K562 (cell line): Measurements from ENCODE around the gene THOC1. TPM values are rescaled to one million over a fixed set of nuclear protein-coding genes. Genes with fewer than 3 reads are reported as not detected.
A peak's percentile ranks its signal among the peaks of the same experiment; 100 is the strongest.

Experiments
- ATAC-seq: fragments of 200-7000 bp; cut with Tn5 transposase; 3 replicates; pipeline ENCODE4 v1.9.1; 2020; ENCODE audit warnings: moderate library complexity
- BruUV-seq: library from RNA; stranded (reverse); fragments of 400-500 nt; replicated peaks from 2 replicates; lab custom pipeline; 2021; lab: Mats Ljungman, UMichigan
- CTCF ChIA-PET: fragments of 300-600 bp; formaldehyde crosslinking; extraction: SDS; loops from one replicate; lab custom pipeline; 2021; ENCODE audit warnings: low intra/inter-chr PET ratio; lab: Yijun Ruan, JAX
- POLR2A ChIA-PET: fragments of 300-600, 350-650 bp; sonication (Branson Sonifier 250); formaldehyde crosslinking; extraction: SDS; loops from one replicate; lab custom pipeline; 2021; ENCODE audit warnings: antibody characterized with exemption, inconsistent platforms; lab: Yijun Ruan, JAX
- DNase-seq, 4 experiments: peaks; one replicate each; pipeline versions ENCODE4 v3.0.0 to v3.0.0-alpha.2; 2011 to 2018; ENCODE audit warnings: low spot score in 3 of 4, mixed read lengths in 3 of 4; ENCODE audit errors: extremely low read depth in 1 of 4
- FAIRE-seq: peaks from 2 replicates; lab custom pipeline; 2011; peaks lifted over from hg19 to GRCh38; lab: Jason Lieb, UNC
- H2AFZ ChIP-seq: 2 replicates; pipeline ENCODE4 v1.6.0; 2011; ENCODE audit warnings: low read depth, low read length, control low read depth, inconsistent platforms
- H3K27ac ChIP-seq: fragments of 200-600 bp; 3 replicates; pipeline ENCODE4 v1.8.0; 2011; ENCODE audit warnings: low read depth, mild to moderate bottlenecking, control low read depth, inconsistent platforms, low read length, moderate library complexity, mixed read lengths; ENCODE audit errors: extremely low read depth
- H3K27me3 ChIP-seq, 2 experiments: fragments of 300-600 bp in 1 of 2; 2 replicates in 1 of 2; 3 replicates in 1 of 2; pipeline versions ENCODE4 v1.6.0 to v1.8.0; 2011; ENCODE audit warnings: inconsistent platforms in 2 of 2, low read length in 2 of 2, mild to moderate bottlenecking in 1 of 2, mixed read lengths in 1 of 2, moderate library complexity in 1 of 2; ENCODE audit not compliant: control insufficient read depth in 2 of 2, insufficient read depth in 2 of 2
- H3K36me3 ChIP-seq: fragments of 300-600 bp; 3 replicates; pipeline ENCODE4 v1.8.0; 2011; ENCODE audit warnings: mild to moderate bottlenecking, low read length, inconsistent platforms; ENCODE audit not compliant: control insufficient read depth, insufficient read depth
- H3K4me1 ChIP-seq, 2 experiments: fragments of 200-600 bp in 1 of 2; replicated peaks in 1 of 2; 2 replicates in 1 of 2; 3 replicates in 1 of 2; pipeline versions ENCODE4 v1.5.1 to v1.8.0; 2011; ENCODE audit warnings: inconsistent platforms in 2 of 2, low read length in 2 of 2, mild to moderate bottlenecking in 1 of 2, mixed read lengths in 1 of 2, moderate library complexity in 1 of 2; ENCODE audit not compliant: control insufficient read depth in 2 of 2, insufficient read depth in 2 of 2
- H3K4me2 ChIP-seq: 2 replicates; pipeline ENCODE4 v1.6.1; 2011; ENCODE audit warnings: low read length, control low read depth, inconsistent platforms, mixed read lengths; ENCODE audit not compliant: insufficient read depth
- H3K4me3 ChIP-seq: fragments of 200-600 bp; sonication (generic), shearing (Covaris generic); 2 replicates; pipeline ENCODE4 v1.5.1; 2016; ENCODE audit warnings: control low read depth, inconsistent platforms
- H3K79me2 ChIP-seq: fragments of 200-600 bp; 3 replicates; pipeline ENCODE4 v1.8.0; 2011; ENCODE audit warnings: low read length, inconsistent platforms; ENCODE audit not compliant: control insufficient read depth, insufficient read depth
- H3K9ac ChIP-seq, 2 experiments: 2 replicates each; pipeline versions ENCODE4 v1.6.0 to v1.6.1; 2011; ENCODE audit warnings: low read depth in 2 of 2, low read length in 2 of 2, control low read depth in 1 of 2, inconsistent platforms in 1 of 2, mild to moderate bottlenecking in 1 of 2, mixed read lengths in 1 of 2; ENCODE audit not compliant: insufficient read depth in 1 of 2
- H3K9me1 ChIP-seq: one replicate; pipeline ENCODE4 v1.6.0; 2011; ENCODE audit warnings: inconsistent platforms, mild to moderate bottlenecking, low read length, moderate library complexity; ENCODE audit not compliant: control insufficient read depth, insufficient read depth
- H3K9me3 ChIP-seq: replicated peaks from 2 replicates; pipeline ENCODE4 v1.5.1; 2011; ENCODE audit warnings: low read depth, low read length, inconsistent platforms; ENCODE audit not compliant: control insufficient read depth, insufficient read depth
- H4K20me1 ChIP-seq: replicated peaks from 2 replicates; pipeline ENCODE4 v1.6.1; 2011; ENCODE audit warnings: low read length, inconsistent platforms, mixed read lengths; ENCODE audit not compliant: control insufficient read depth, insufficient read depth
- EP400 ChIP-seq: fragments of 450-650 bp; IDR thresholded peaks from 2 replicates; pipeline ENCODE4 v1.6.1; 2017; ENCODE audit warnings: antibody characterized with exemption, mild to moderate bottlenecking, moderate library complexity
- ETV1 ChIP-seq: fragments of 450-650 bp; conservative IDR thresholded peaks from 2 replicates; pipeline ENCODE4 v1.6.1; 2016; ENCODE audit warnings: missing genetic modification characterization, control low read depth, low read depth, missing compliant biosample characterization
- KAT7 ChIP-seq: sonication (generic); formaldehyde crosslinking; IDR thresholded peaks from 2 replicates; pipeline ENCODE4 v1.8.0; 2022; ENCODE audit warnings: missing genetic modification reagents, mild to moderate bottlenecking, borderline replicate concordance
- MYNN ChIP-seq, 2 experiments: sonication (generic); formaldehyde crosslinking in 1 of 2; IDR thresholded peaks; 2 replicates each; pipeline versions ENCODE4 v1.5.0 to v1.6.1; 2016 to 2020; ENCODE audit warnings: antibody characterized with exemption in 1 of 2, missing genetic modification reagents in 1 of 2
- NCOA1 ChIP-seq: fragments of 450-650 bp; IDR thresholded peaks from 2 replicates; pipeline ENCODE4 v1.6.1; 2016; ENCODE audit warnings: low read depth
- SRSF9 ChIP-seq: fragments of 200-400 bp; formaldehyde crosslinking; IDR thresholded peaks from 2 replicates; pipeline ENCODE4 v1.6.1; 2017; ENCODE audit warnings: low read depth, low read length, borderline replicate concordance
- ZKSCAN8 ChIP-seq: fragments of 200-800 bp; sonication (Bioruptor generic); IDR thresholded peaks from 2 replicates; pipeline ENCODE4 v1.6.1; 2016; ENCODE audit warnings: missing genetic modification characterization, missing compliant biosample characterization
- WGBS: fragments of 100-300 bp; shearing (Covaris generic); methylation state at CpG from one replicate; pipeline ENCODE4 v1.1.6; 2016; ENCODE audit warnings: low coverage, mixed read lengths; ENCODE audit not compliant: insufficient coverage; ENCODE audit errors: missing lambda C conversion rate; 5-methylcytosine and 5-hydroxymethylcytosine counted together
- in situ Hi-C: fragments of 300-500 bp; cut with MboI; formaldehyde crosslinking; loops from 4 replicates; pipeline ENCODE4 v1.15.0; 2018; ENCODE audit warnings: inconsistent platforms, mixed read lengths
- intact Hi-C: fragments of 100-400 bp; cut with micrococcal nuclease; formaldehyde crosslinking; loops from 2 replicates; pipeline ENCODE4 v1.14.2; 2022
- polyA plus RNA-seq, 8 experiments: library from polyadenylated mRNA; depleted of rRNA in 4 of 8; stranded (reverse) in 5 of 8; unstranded in 3 of 8; fragments of >200 nt; fragmentation: Nextera tagmentation in 2 of 8; fragmentation: Illumina TruSeq in 1 of 8; extraction: Ambion mirVana in 2 of 8; extraction: Trizol in 1 of 8; gene quantifications; 2 replicates each; pipeline versions ENCODE4 v1.2.1 to v1.2.3, GENCODE V29; 2011 to 2014; ENCODE audit warnings: inconsistent platforms in 1 of 8, missing spikeins in 1 of 8
- total RNA-seq, 7 experiments: library from RNA; depleted of rRNA in 6 of 7; stranded (reverse); fragments of >200 nt in 6 of 7; fragmentation: Illumina TruSeq in 2 of 7; extraction: Trizol in 2 of 7; gene quantifications; 2 replicates each; pipeline versions ENCODE4 v1.2.1 to v1.2.3, GENCODE V29; 2011 to 2021; ENCODE audit warnings: low replicate concordance in 1 of 7
- TF ChIP-seq, protein P1 (sequence below), 2 experiments: fragments of 450-650 bp; conservative IDR thresholded peaks; 2 replicates each; pipeline ENCODE4 v1.6.1; 2017; ENCODE audit warnings: mild to moderate bottlenecking in 2 of 2, moderate library complexity in 2 of 2
- TF ChIP-seq, protein P2 (sequence below): sonication (generic); formaldehyde crosslinking; IDR thresholded peaks from 2 replicates; pipeline ENCODE4 v1.8.0; 2022; ENCODE audit warnings: missing genetic modification reagents, mild to moderate bottlenecking, borderline replicate concordance
- TF ChIP-seq, protein P3 (sequence below): fragments of 450-650 bp; IDR thresholded peaks from 2 replicates; pipeline ENCODE4 v1.6.1; 2016; ENCODE audit warnings: antibody characterized with exemption

The THOC1 gene
- total and polyA plus RNA-seq, 9 of the 15 experiments (the other 6 are each of a cell fraction or from before 2014, with no cell fraction given), result 71.1 to 143 (median 107) TPM

GRCh38 chr18:227902-228301, 39.9 kb downstream of the THOC1 start:
- in situ Hi-C loops (no loop called here), intact Hi-C loops (no loop called here)
- WGBS, result 83% methylated on average over 4 of the region's 4 CpGs
- H3K4me2 ChIP-seq, result no peak overlapping the region
- no peaks in the 10 kb centered on the region for H3K9me3 ChIP-seq
- no peak overlapping the region for H3K27ac ChIP-seq
- H4K20me1 ChIP-seq, result no peaks in the 10 kb centered on the region
- no peak overlapping the region for H3K4me3 ChIP-seq
- H3K9me1 ChIP-seq, result no peaks in the 10 kb centered on the region
- H3K4me1 ChIP-seq, result no peaks in the 10 kb centered on the region
- H3K9ac ChIP-seq, result no peak overlapping the region
- ChIA-PET CTCF (no interaction called here), POLR2A (no interaction called here)
- no TSS peak for BruUV-seq
- H2AFZ ChIP-seq, result no peak overlapping the region
- no peak for DNase-seq
- H3K79me2 ChIP-seq, result no peaks in the 10 kb centered on the region
- TF ChIP-seq MYNN (IDR thresholded peaks at IDR 0.05) (no peak), MYNN (CRISPR knock-in tag; IDR thresholded peaks at IDR 0.05) (no peak), ZKSCAN8 (no peak), ETV1 (tag) (no peak), KAT7 (CRISPR knock-in tag) (no peak), SRSF9 (no peak), EP400 (no peak), NCOA1 (no peak)
- TF ChIP-seq, protein P1, sequence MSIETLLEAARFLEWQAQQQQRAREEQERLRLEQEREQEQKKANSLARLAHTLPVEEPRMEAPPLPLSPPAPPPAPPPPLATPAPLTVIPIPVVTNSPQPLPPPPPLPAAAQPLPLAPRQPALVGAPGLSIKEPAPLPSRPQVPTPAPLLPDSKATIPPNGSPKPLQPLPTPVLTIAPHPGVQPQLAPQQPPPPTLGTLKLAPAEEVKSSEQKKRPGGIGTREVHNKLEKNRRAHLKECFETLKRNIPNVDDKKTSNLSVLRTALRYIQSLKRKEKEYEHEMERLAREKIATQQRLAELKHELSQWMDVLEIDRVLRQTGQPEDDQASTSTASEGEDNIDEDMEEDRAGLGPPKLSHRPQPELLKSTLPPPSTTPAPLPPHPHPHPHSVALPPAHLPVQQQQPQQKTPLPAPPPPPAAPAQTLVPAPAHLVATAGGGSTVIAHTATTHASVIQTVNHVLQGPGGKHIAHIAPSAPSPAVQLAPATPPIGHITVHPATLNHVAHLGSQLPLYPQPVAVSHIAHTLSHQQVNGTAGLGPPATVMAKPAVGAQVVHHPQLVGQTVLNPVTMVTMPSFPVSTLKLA (conservative IDR thresholded peaks at IDR 0.05), result no peak
- TF ChIP-seq, protein P2, sequence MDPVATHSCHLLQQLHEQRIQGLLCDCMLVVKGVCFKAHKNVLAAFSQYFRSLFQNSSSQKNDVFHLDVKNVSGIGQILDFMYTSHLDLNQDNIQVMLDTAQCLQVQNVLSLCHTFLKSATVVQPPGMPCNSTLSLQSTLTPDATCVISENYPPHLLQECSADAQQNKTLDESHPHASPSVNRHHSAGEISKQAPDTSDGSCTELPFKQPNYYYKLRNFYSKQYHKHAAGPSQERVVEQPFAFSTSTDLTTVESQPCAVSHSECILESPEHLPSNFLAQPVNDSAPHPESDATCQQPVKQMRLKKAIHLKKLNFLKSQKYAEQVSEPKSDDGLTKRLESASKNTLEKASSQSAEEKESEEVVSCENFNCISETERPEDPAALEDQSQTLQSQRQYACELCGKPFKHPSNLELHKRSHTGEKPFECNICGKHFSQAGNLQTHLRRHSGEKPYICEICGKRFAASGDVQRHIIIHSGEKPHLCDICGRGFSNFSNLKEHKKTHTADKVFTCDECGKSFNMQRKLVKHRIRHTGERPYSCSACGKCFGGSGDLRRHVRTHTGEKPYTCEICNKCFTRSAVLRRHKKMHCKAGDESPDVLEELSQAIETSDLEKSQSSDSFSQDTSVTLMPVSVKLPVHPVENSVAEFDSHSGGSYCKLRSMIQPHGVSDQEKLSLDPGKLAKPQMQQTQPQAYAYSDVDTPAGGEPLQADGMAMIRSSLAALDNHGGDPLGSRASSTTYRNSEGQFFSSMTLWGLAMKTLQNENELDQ, result no peak
- TF ChIP-seq, protein P3, sequence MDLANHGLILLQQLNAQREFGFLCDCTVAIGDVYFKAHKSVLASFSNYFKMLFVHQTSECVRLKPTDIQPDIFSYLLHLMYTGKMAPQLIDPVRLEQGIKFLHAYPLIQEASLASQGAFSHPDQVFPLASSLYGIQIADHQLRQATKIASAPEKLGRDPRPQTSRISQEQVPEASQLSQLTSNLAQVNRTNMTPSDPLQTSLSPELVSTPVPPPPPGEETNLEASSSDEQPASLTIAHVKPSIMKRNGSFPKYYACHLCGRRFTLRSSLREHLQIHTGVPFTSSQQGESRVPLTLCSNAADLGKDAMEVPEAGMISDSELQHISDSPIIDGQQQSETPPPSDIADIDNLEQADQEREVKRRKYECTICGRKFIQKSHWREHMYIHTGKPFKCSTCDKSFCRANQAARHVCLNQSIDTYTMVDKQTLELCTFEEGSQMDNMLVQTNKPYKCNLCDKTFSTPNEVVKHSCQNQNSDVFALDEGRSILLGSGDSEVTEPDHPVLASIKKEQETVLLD, result no peak
- peaks cover 64% of the 10 kb centered on the region for H3K36me3 ChIP-seq
- no peak for FAIRE-seq
- H3K27me3 ChIP-seq, result no peaks in the 10 kb centered on the region
- ATAC-seq, result 0 out of 3 replicates have a peak, but pooled peaks have one; percentile 34
